Osteocyte (in vitro differentiated cells): ENCODE results near the gene DNER. TPM values are rescaled to one million over a fixed set of nuclear protein-coding genes. Genes with fewer than 3 reads are reported as not detected.

Source experiments
- DNase-seq: peaks from one replicate; pipeline ENCODE4 v3.0.0; 2021; ENCODE audit warnings: mixed read lengths; ENCODE audit not compliant: unreplicated experiment; ENCODE audit errors: extremely low spot score
- H3K27ac Mint-ChIP-seq: one replicate; pipeline ENCODE4 v1.8.0; 2021; ENCODE audit warnings: mild to moderate bottlenecking, mixed read lengths; ENCODE audit not compliant: unreplicated experiment
- H3K27me3 Mint-ChIP-seq: one replicate; pipeline ENCODE4 v1.8.0; 2021; ENCODE audit warnings: mixed read lengths; ENCODE audit not compliant: unreplicated experiment
- H3K36me3 Mint-ChIP-seq: one replicate; pipeline ENCODE4 v1.8.0; 2021; ENCODE audit warnings: mixed read lengths; ENCODE audit not compliant: unreplicated experiment
- H3K4me1 Mint-ChIP-seq: one replicate; pipeline ENCODE4 v1.8.0; 2021; ENCODE audit warnings: mixed read lengths; ENCODE audit not compliant: unreplicated experiment
- H3K4me3 Mint-ChIP-seq: one replicate; pipeline ENCODE4 v1.8.0; 2021; ENCODE audit warnings: mild to moderate bottlenecking, moderate library complexity, mixed read lengths; ENCODE audit not compliant: unreplicated experiment
- H3K9me3 Mint-ChIP-seq: one replicate; pipeline ENCODE4 v1.8.0; 2021; ENCODE audit warnings: mixed read lengths; ENCODE audit not compliant: unreplicated experiment
- CTCF ChIP-seq: fragments of 200-600 bp; sonication (generic); IDR thresholded peaks from 2 replicates; pipeline ENCODE4 v1.5.0; 2021; ENCODE audit warnings: antibody characterized with exemption, mild to moderate bottlenecking, moderate library complexity
- total RNA-seq: library from RNA; stranded (reverse); gene quantifications from 2 replicates; pipeline ENCODE4 v1.2.1, GENCODE V29; 2021

DNER gene
- total RNA-seq, 1 donor from 2014 or later: 0.19 TPM

GRCh38 chr2:229348128-229348527 is 366.2 kb downstream of the DNER start:
- no peaks in the 10 kb centered on the region for H3K4me1 Mint-ChIP-seq
- TF ChIP-seq CTCF: no peak
- DNase-seq: no peak
- H3K27ac Mint-ChIP-seq: no peak overlapping the region
- H3K36me3 Mint-ChIP-seq: no peaks in the 10 kb centered on the region
- peaks cover 15% of the 10 kb centered on the region for H3K9me3 Mint-ChIP-seq
- no peaks in the 10 kb centered on the region for H3K27me3 Mint-ChIP-seq
- no peak overlapping the region for H3K4me3 Mint-ChIP-seq

GRCh38 chr2:229346816-229347540 is 367.4 kb downstream of the DNER start:
- Mint-ChIP-seq H3K4me1 (no peaks in the 10 kb centered on the region), H3K4me3 (no peak overlapping the region), H3K36me3 (no peaks in the 10 kb centered on the region), H3K27ac (no peak overlapping the region), H3K9me3 (peaks cover 8% of the 10 kb centered on the region), H3K27me3 (no peaks in the 10 kb centered on the region)
- no peak for TF ChIP-seq CTCF
- no peak for DNase-seq

- Mint-ChIP-seq H3K9me3 (no peaks in the 10 kb centered on the region), H3K27me3 (no peaks in the 10 kb centered on the region), H3K27ac (no peak overlapping the region), H3K36me3 (no peaks in the 10 kb centered on the region), H3K4me3 (no peak overlapping the region), H3K4me1 (no peaks in the 10 kb centered on the region)
- no peak for TF ChIP-seq CTCF
- no peak for DNase-seq
Observed at GRCh38 chr2:229344955-229345354, 369.4 kb downstream of the DNER start.

GRCh38 chr2:229344151-229344551 is 370.2 kb downstream of the DNER start:
- H3K9me3 Mint-ChIP-seq: no peaks in the 10 kb centered on the region
- H3K4me1 Mint-ChIP-seq: no peaks in the 10 kb centered on the region
- no peak overlapping the region for H3K27ac Mint-ChIP-seq
- no peaks in the 10 kb centered on the region for H3K27me3 Mint-ChIP-seq
- H3K36me3 Mint-ChIP-seq: no peaks in the 10 kb centered on the region
- no peak for TF ChIP-seq CTCF
- no peak overlapping the region for H3K4me3 Mint-ChIP-seq
- no peak for DNase-seq

- Mint-ChIP-seq H3K27ac (no peak overlapping the region), H3K36me3 (no peaks in the 10 kb centered on the region), H3K4me3 (no peak overlapping the region), H3K9me3 (no peaks in the 10 kb centered on the region), H3K4me1 (no peaks in the 10 kb centered on the region), H3K27me3 (no peaks in the 10 kb centered on the region)
- no peak for DNase-seq
- no peak for TF ChIP-seq CTCF
Observed at GRCh38 chr2:229343661-229344060, 370.7 kb downstream of the DNER start.
